NCI-H446 treated with DMSO at 0.1 percent for 48 hours (cell line): ENCODE results near the gene SAMD10.
"Not testable (repeated sequence)": the region's sequence is repeated elsewhere in the genome, so short reads cannot be mapped to it uniquely, and the experiment has no call there.

Experiments used
- DNase-seq: peaks from one replicate; lab custom pipeline; 2025; lab: John Stamatoyannopoulos, UW

Gene SAMD10

GRCh38 chr20:63940472-63941266 lies 38.8 kb downstream of the SAMD10 start:
- no peak for DNase-seq

DNA sequence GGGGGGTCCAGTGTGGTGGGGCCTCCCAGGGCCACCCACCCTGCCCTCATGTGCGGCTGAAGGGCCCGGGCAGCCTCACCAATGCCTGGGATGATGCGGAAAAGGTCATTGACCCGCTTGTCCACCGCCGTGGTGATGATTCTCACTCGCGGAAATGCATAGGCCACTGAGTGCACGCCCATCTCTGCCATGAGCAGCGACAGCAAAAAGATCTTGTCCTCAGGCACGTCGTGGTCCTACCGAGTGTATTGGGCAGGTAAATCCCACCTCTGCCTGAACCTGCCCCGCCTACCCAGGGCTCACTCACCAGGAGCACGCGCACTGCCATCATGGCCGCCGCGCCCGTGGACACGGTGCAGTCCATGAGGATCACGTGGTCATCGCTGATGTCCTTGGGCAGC lies 39.4 kb downstream of the SAMD10 start:
- DNase-seq = no peak

GRCh38 chr20:63939061-63939935 lies 40.1 kb downstream of the SAMD10 start:
- DNase-seq = no peak

DNA sequence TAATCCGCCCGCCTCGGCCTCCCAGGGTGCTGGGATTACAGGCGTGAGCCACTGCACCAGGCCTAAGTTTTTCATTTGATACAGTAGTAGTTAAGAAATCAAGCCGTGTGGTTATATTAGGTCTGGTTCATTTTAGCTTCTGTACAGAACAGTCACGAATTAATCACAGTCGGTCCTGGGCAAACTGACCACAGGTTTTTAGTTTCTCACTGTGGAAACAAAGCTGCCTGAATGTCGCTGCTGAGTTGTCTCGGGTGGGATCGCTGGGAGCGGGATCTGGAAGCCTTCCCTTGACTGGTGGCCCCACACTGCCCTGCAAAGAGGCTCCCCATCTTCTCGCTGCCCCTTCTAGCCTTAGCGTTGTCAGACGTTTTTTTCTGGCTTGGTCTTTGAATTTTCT lies 41.8 kb downstream of the SAMD10 start:
- no peak for DNase-seq

GRCh38 chr20:63935447-63935846 lies 44.0 kb downstream of the SAMD10 start:
- DNase-seq = no peak

DNA sequence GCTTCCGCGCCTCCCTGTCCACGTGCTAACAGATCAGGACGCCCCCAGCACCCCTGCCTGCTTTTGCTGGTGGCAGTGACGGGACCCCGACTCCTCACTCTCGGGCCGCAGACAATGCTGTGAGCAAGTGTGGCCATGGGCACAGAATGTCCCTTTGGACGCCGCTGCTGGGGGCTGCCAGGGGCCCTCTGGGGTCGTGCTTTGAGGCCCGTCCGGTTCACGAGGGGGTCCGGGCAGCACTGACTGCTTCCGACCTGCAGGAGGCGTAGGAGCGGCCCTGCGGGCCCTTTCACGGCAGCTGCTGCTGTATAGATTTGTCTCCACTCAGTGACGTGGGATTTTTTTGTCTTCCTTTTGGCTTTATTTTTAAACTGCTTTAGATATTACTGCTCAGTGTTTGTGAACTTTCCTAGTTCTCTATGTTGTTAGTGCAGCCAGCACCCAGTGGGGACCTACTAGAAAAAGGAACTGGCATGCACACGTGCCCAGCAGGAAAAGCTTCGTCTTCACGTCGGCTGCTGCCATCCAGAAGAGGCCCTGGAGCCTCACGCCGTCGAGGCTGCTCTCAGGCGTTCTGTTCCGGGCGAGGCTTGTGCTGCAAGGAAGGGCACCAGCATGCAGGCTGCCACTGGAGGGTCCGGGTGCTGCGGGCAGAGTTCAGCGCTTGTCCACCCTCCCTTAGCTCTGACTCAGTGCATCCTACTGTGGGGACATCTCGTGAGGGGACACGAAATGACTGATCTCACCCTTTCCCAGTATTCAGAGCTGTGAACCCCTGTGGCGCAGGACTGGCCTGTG lies 45.0 kb downstream of the SAMD10 start:
- no peak for DNase-seq

DNA sequence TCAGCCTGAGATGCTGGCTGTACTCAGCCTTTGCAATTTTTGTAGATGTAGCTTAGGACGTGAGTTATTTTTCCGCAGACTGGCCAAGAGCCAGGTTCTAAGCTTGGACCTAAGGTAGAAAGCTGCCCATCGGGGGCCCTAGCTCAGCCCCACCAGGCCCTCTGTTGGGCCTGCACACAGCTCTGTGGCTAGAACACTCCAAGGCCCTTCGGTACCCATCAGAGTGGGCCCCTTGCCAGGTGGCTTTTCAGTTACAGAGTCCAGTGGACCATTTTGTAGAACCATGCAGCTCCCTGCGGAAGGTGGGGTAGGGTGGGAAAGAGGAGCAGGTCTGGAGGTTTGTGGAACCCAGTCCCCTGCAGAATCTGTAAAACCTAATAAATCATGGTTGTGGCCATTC lies 45.8 kb downstream of the SAMD10 start:
- no peak for DNase-seq

DNA sequence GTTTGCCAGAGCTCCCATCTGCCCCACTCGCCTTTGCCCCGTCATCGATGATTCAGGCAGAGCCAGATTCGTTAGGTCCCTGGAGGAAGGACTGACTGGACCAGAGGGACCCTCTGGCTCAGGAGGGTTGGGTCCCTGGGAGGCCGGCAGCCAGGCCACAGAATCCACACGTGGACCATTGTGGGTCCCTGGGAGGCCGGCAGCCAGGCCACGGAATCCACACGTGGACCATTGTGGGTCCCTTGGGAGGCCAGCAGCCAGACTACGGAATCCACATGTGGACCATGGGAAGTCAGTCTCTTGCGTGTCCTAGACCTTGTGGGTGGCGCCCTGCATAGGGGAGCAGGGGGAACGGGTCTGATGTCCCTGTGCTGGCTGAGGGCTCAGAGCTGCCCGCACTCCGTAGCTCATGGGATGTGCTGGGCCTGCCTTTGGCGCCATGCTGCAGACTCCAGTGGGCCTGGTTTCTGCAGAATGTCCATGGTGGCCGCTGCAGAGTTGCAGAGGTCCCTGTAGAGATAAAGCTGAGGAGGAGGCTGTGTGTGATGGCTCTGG lies 46.8 kb downstream of the SAMD10 start:
- DNase-seq = no peak

DNA sequence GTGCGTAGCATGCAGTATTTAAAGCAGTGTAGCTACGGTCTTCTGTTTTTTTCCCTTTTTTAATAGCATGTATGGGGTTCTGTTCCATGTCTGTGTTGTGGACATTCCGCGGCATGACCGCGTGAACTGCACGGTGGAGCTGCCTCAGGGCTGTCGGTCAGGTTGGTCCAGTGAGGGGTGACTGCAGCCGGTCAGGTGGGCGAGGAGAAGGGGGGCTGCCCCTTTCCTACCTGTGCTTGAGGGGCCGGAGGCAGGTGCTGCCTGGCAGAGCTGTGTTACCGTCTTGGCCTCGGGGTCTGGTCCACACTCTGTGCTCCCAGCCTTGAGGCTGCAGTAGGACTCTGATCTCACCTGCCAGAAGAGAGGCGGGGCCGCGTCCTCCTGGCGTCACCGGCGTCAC lies 47.7 kb downstream of the SAMD10 start:
- DNase-seq = no peak

DNA sequence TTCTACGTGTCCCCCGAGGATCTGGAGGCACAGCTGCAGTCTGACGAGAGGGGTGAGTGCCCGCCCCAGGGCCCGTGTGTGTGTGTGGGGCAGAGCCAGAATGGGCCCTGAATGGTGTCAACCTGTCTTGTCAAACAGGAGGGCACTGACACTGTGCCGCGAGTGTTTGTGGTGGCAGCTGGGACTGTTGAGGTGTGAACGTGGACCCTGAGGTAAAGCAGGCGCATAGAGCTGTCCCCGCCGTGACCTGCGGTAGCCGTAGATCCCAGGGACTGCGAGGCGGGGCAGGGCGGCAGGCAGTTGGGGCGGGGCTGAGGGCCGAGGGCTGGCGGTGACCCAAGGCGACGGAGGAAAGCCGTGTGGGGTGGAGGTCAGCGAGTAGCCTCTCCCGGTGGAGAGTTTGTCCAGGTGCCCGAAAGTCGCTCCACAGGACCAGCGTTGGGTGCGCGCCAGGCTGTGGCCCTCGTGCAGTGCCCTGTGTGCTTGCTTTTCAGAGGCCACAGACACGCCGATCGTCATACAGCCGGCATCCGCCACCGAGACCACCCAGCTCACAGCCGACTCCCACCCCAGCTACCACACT lies 48.4 kb downstream of the SAMD10 start:
- DNase-seq = no peak

DNA sequence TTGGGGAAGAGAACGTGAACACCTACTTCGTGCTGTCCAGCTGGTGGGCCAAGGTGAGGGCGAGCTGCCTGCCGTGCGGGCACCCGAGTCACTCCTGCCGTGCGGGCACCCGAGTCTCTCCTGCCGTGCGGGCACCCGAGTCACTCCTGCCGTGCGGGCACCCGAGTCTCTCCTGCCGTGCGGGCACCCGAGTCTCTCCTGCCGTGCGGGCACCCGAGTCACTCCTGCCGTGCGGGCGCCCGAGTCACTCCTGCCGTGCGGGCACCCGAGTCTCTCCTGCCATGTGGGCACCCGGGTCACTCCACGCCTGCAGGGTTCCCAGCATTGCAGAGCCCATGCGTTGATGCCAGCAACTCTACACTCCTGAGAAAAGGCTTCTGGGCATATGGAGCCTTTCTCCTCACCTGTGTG lies 50.0 kb downstream of the SAMD10 start:
- not testable (repeated sequence) for DNase-seq

- no peak for DNase-seq
Observed at GRCh38 chr20:63929071-63929470, 50.4 kb downstream of the SAMD10 start.

DNA sequence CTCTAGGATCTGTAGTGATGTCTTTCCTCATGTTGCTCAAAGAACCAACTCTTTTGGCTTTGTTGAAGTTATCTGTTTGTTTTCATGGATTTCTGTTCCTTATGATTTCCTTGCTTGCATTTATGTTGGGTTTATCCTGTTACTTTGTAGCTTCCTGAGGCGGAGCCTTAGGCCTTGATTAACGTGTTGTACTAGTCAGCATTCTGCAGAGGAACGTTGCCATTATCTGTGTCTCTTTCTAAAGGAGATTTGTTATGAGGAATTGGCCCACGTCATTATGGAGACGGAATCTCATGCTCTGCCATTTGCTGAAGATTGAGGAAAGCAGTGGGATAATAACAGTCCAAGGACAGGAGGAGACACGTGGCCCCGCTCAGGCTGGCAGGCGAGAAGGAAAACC lies 53.1 kb downstream of the SAMD10 start:
- DNase-seq = no peak

DNA sequence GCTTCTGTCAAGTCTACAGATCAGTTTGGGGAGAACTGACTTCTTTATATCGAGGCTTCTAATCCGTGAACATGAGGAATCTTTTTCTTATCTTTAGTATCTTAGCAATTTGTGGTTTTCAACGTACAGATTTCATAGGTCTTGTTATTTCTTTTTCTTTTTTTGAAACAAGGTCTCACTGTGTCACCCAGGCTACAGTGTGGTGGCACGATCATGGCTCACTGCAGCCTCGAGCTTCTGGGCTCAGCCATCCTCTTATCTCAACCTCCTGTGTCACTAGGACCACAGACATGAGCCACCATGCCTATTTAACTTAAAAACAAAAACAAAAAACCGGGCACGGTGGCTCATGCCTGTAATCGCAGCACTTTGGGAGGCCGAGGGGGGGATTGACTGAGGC lies 55.2 kb downstream of the SAMD10 start:
- no peak for DNase-seq
